ENCODE results near the gene LCK. TPM values are rescaled to one million over a fixed set of nuclear protein-coding genes. Genes with fewer than 3 reads are reported as not detected.

Gene LCK
- total RNA-seq, 4 donors from 2014 or later, result 0.38 to 3.6 (median 1.6) TPM

- TF ChIP-seq CTCF (IDR thresholded peaks at IDR 0.05; ENCODE audit: low read depth), result no peak
Measured at GRCh38 chr1:32327204-32327603, 76.1 kb downstream of the LCK start.

- no peak for TF ChIP-seq CTCF (IDR thresholded peaks at IDR 0.05; ENCODE audit: low read depth)
Measured at GRCh38 chr1:32329931-32330466, 78.9 kb downstream of the LCK start.

- no peak for TF ChIP-seq CTCF (IDR thresholded peaks at IDR 0.05; ENCODE audit: low read depth)
Measured at GRCh38 chr1:32330558-32331151, 79.6 kb downstream of the LCK start.

GRCh38 chr1:32331549-32331948 lies 80.5 kb downstream of the LCK start:
- TF ChIP-seq CTCF (IDR thresholded peaks at IDR 0.05; ENCODE audit: low read depth), result no peak

- TF ChIP-seq CTCF (IDR thresholded peaks at IDR 0.05; ENCODE audit: low read depth), result no peak
Measured at GRCh38 chr1:32332290-32333079, 81.4 kb downstream of the LCK start.

- no peak for TF ChIP-seq CTCF (IDR thresholded peaks at IDR 0.05; ENCODE audit: low read depth)
Measured at GRCh38 chr1:32333251-32333963, 82.3 kb downstream of the LCK start.

Data from subcutaneous adipose tissue (tissue), 4 donors.